K562 (cell line): ENCODE data around the gene GARRE1. TPM values are rescaled to one million over a fixed set of nuclear protein-coding genes. Genes with fewer than 3 reads are reported as not detected.

Source experiments
- ATF3 ChIP-seq, 2 experiments: fragments of 450-650 bp in 1 of 2; sonication (generic) in 1 of 2; formaldehyde crosslinking in 1 of 2; IDR thresholded peaks in 1 of 2; conservative IDR thresholded peaks in 1 of 2; 2 replicates each; pipeline versions ENCODE4 v1.6.1 to v1.8.1; 2016 to 2023; ENCODE audit warnings: mild to moderate bottlenecking in 2 of 2, moderate library complexity in 2 of 2, inconsistent platforms in 1 of 2, missing genetic modification reagents in 1 of 2
- EHMT2 ChIP-seq: fragments of 450-650 bp; IDR thresholded peaks from 2 replicates; pipeline ENCODE4 v1.6.1; 2018; ENCODE audit warnings: antibody characterized with exemption
- GTF2B ChIP-seq: IDR thresholded peaks from 2 replicates; pipeline ENCODE4 v1.6.1; 2011; ENCODE audit not compliant: insufficient read length; ENCODE audit errors: extremely low read depth
- KDM4B ChIP-seq, 2 experiments: fragments of 450-650 bp in 1 of 2; sonication (generic) in 1 of 2; IDR thresholded peaks; 2 replicates each; pipeline ENCODE4 v1.6.1; 2016 to 2017; ENCODE audit warnings: borderline replicate concordance in 2 of 2, antibody characterized with exemption in 1 of 2, low read depth in 1 of 2, mild to moderate bottlenecking in 1 of 2
- MEIS2 ChIP-seq: fragments of 450-650 bp; IDR thresholded peaks from 2 replicates; pipeline ENCODE4 v1.6.1; 2014; ENCODE audit warnings: mild to moderate bottlenecking; ENCODE audit not compliant: partially characterized antibody
- MGA ChIP-seq: fragments of 450-650 bp; IDR thresholded peaks from 2 replicates; pipeline ENCODE4 v1.6.1; 2016; ENCODE audit warnings: mild to moderate bottlenecking, moderate library complexity
- NFRKB ChIP-seq: fragments of 450-650 bp; IDR thresholded peaks from 2 replicates; pipeline ENCODE4 v1.6.1; 2016; ENCODE audit warnings: low read depth
- THAP7 ChIP-seq: fragments of 250-450 bp; sonication (Bioruptor Pico); IDR thresholded peaks from 2 replicates; pipeline ENCODE4 v1.5.0; 2021
- XRCC5 ChIP-seq: fragments of 200-400 bp; formaldehyde crosslinking; IDR thresholded peaks from 2 replicates; pipeline ENCODE4 v1.6.1; 2017; ENCODE audit warnings: low read depth, mild to moderate bottlenecking, low read length
- ZFPM2 ChIP-seq: fragments of 250-450 bp; sonication (Bioruptor Pico); IDR thresholded peaks from 2 replicates; pipeline ENCODE4 v1.5.1; 2022; ENCODE audit warnings: mild to moderate bottlenecking
- ZNF143 ChIP-seq: sonication (generic); formaldehyde crosslinking; IDR thresholded peaks from 2 replicates; pipeline ENCODE4 v1.9.0; 2022; ENCODE audit warnings: mild to moderate bottlenecking, missing genetic modification reagents
- ZNF197 ChIP-seq: fragments of 200-800 bp; sonication (Bioruptor generic); IDR thresholded peaks from 2 replicates; pipeline ENCODE4 v1.6.1; 2016; ENCODE audit warnings: low read depth, missing genetic modification characterization, missing compliant biosample characterization
- ZNF444 ChIP-seq: fragments of 250-450 bp; sonication (Bioruptor Pico); IDR thresholded peaks from 2 replicates; pipeline ENCODE4 v1.4.0; 2020; ENCODE audit warnings: mild to moderate bottlenecking, moderate library complexity
- ZNF445 ChIP-seq: fragments of 250-450 bp; sonication (Bioruptor Pico); IDR thresholded peaks from 2 replicates; pipeline ENCODE4 v1.4.0; 2020; ENCODE audit warnings: low read depth, mild to moderate bottlenecking, moderate library complexity
- polyA plus RNA-seq, 8 experiments: library from polyadenylated mRNA; depleted of rRNA in 4 of 8; stranded (reverse) in 5 of 8; unstranded in 3 of 8; fragments of >200 nt; fragmentation: Nextera tagmentation in 2 of 8; fragmentation: Illumina TruSeq in 1 of 8; extraction: Ambion mirVana in 2 of 8; extraction: Trizol in 1 of 8; gene quantifications; 2 replicates each; pipeline versions ENCODE4 v1.2.1 to v1.2.3, GENCODE V29; 2011 to 2014; ENCODE audit warnings: inconsistent platforms in 1 of 8, missing spikeins in 1 of 8
- total RNA-seq, 7 experiments: library from RNA; depleted of rRNA in 6 of 7; stranded (reverse); fragments of >200 nt in 6 of 7; fragmentation: Illumina TruSeq in 2 of 7; extraction: Trizol in 2 of 7; gene quantifications; 2 replicates each; pipeline versions ENCODE4 v1.2.1 to v1.2.3, GENCODE V29; 2011 to 2021; ENCODE audit warnings: low replicate concordance in 1 of 7

The GARRE1 gene
- total and polyA plus RNA-seq, 9 of the 15 experiments (the other 6 are each of a cell fraction or from before 2014, with no cell fraction given), result 1.6 to 12.8 (median 7.5) TPM

GRCh38 chr19:34254698-34255432 is 511 bp downstream of the GARRE1 start (continued):
- no peak for TF ChIP-seq XRCC5
- no peak for TF ChIP-seq NFRKB
- no peak for TF ChIP-seq THAP7 (CRISPR knock-in tag)
- TF ChIP-seq EHMT2, result no peak
- no peak for TF ChIP-seq GTF2B
- TF ChIP-seq ZNF143 (CRISPR knock-in tag), result no peak
- no peak for TF ChIP-seq ZNF445 (CRISPR knock-in tag)
- TF ChIP-seq MGA, result no peak
- TF ChIP-seq ZFPM2 (CRISPR knock-in tag), result no peak
- TF ChIP-seq MEIS2, result no peak
- TF ChIP-seq ZNF444, result no peak
- no peak for TF ChIP-seq ATF3 (IDR thresholded peaks at IDR 0.05)
- TF ChIP-seq ATF3 (CRISPR knock-in tag; conservative IDR thresholded peaks at IDR 0.05), result no peak
- no peak for TF ChIP-seq ZNF197 (CRISPR knock-in tag)
- TF ChIP-seq KDM4B (IDR thresholded peaks at IDR 0.05; ENCODE audit: borderline replicate concordance in 2 of 2, low read depth in 1 of 2), result no peak
